Globus pallidus (tissue), 1 donor: ENCODE data around the gene FGFBP1.
"Not testable (repeated sequence)": the region's sequence is repeated elsewhere in the genome, so short reads cannot be mapped to it uniquely, and the experiment has no call there.

Source experiments
- DNase-seq: peaks from one replicate; pipeline ENCODE4 v3.0.0-alpha.2; 2015; ENCODE audit warnings: low spot score

FGFBP1 gene

DNA sequence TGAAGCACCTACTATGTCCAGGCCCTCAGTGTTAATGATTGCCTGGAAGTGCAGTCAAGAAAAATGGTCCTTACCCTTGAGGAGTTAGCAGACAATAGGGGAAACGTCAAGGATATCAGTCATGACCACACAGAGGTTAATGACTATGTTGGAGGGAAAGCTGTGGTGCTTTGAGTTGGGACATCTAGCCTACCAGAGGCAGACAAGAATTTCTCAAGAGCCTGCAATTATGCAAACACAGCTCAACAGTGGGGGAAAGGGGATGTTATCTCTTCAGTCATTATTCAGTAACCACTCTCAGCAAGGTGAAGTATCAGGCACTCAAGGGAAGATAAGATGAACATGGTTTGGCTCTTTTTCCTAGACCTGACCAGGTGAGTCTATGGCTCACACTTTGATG, 7.0 kb upstream of the FGFBP1 start:
- DNase-seq: no peak

DNA sequence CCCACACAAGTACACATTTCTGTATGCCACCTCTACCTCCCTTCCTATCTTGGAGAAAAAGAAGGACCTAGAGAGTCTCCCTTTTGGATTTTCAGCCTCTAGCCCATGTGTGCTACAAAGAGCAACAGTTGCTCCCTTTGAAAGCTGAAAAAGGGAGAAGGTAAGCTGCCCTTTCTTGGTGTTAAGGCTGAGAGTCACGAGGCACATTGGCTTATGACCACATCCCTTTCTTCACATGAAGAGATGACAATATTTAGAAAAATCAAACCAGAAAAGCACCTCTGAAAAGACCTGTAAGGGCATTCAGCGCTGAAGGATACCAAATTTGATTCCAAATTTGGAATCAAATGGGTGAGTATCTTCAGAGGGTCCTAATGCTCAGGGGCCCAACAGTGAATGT, 6.4 kb upstream of the FGFBP1 start:
- no peak for DNase-seq

DNA sequence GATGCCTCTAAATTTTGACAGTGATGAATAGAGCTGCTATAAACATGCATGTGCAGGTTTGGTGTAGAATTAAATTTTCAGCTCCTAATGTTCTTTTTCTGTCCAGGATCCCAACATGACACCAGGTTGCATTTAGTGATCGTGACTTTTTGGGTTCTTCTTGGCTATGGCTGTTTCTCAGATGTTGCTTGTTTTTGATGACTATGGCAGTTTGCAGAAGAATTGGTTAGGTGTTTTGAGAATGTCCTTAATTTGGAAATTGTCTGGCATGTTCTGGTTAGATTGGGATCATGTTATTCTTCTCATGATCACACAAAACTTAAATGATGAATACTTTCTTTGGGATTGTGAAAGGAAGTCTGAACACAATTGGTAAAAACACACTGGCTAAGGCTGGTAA, 3.7 kb upstream of the FGFBP1 start:
- DNase-seq: no peak

DNA sequence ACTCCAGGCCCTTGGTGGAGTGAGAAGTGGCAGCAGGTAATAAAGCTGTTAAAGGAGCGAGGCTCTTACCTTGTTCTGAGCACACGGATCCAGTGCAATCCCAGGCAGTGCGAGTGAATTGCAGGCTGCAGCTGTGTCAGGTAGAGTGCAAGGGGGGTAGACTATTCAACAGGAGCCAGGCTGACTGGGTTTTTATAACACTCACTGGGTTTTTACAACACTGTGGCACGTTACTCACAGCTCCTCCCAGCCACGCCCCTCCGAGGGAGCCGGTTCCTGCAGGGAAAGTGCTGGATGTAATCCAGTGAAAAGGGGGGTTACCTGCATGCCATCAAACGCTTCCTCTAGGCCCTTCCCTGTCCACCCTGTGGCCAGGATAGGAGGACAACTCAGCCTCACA, 358 bp downstream of the FGFBP1 start:
- no peak for DNase-seq

- DNase-seq: no peak
These were observed 2.0 kb downstream of the FGFBP1 start for GRCh38 chr4:15936495-15936894.

- DNase-seq: no peak
These were observed 2.8 kb downstream of the FGFBP1 start for GRCh38 chr4:15935504-15936402.

- DNase-seq: no peak
These were observed 4.3 kb downstream of the FGFBP1 start for GRCh38 chr4:15934259-15934658.

DNA sequence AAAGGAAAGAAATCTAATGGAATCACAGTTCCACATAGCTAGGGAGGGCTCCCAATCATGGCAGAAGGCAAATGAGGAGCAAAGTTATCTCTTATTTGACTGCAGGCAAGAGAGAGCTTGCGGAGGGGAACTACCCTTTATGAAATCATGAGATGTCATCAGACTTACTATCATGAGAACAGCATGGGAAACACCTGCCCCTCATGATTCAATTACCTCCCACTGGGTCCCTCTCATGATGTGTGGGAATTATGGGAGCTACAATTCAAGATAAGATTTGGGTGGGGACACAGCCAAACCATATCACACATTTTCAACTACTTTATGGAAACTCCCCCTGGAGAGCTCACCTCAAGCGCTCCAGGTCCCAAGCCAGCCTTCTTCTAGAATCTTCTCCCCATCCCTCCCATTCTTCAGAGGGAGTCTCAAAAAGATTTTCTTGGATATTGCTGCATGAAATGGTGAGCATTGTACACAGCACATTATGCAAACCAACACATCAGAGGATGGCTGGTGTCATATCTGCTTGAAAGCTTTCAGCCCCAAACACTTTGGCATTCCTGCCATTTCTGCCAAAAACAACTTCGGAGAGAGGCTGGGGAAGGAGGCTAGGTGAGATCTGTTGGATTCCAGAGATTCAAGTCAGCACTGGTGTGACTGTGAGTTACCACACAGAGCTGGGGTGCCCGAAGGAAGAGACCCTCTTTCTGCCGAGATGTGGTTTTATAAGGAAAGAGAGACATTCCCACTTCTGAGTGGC, 6.9 kb downstream of the FGFBP1 start:
- DNase-seq: no peak

GRCh38 chr4:15930314-15930713, 8.2 kb downstream of the FGFBP1 start:
- DNase-seq: no peak

DNA sequence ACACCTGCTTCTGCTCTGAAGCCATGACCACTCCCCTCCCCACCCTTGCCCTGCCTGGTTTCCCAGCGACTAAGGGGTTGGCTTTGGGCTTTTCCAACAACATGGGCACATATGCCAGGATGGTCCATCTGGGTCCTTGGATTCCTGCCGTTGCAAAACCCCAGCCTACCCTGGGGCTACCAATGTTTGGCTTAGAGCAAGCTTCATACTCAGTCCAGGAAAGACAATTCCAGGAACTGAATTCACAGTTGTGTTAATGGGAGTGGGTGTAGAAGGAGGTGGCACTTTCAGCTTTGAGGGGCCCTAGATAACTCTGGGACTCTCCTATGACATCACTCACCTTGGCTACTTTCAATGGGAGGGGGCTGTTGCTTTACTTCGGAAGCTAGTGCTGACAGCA, 9.0 kb downstream of the FGFBP1 start:
- DNase-seq: no peak

GRCh38 chr4:15928883-15929282, 9.7 kb downstream of the FGFBP1 start:
- no peak for DNase-seq

DNA sequence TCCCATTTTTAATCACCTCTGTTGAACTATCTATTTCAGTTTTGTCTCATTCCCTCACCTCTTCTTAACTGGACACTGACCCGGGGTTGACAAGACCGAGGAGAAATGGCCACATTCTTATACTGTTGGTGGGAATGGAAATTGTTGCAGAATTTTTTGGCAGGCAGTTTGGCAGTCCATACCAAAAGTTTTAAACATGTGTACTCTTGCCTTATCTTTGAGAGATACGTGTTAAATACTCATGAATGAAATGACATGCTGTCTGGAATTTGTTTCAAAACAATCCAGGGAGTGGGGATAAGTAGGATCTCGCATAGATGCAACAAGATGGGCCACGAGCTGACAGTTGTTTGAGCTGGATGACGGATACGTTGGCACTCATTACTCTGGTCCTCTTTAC, 12.1 kb downstream of the FGFBP1 start:
- DNase-seq: no peak

DNA sequence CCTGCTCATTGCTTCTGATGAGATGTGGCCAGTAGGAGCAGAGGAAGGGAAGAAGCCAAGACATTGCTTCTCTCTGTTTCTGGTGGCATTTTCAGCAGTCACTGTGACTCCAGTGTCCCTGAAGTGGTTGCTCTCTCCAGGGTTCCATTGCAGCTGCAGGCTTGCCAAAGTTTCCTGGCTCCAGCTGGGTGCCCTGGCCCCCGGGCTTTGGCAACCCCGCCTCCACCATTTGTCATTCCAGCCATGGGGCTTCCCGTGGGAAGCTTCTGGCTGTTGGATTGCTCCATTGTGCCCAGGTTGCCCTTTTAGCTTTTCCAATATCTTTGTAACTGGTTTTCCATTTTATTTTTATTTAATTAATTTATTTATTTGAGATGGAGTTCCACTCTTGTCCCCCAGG, 12.7 kb downstream of the FGFBP1 start:
- no peak for DNase-seq

- DNase-seq: no peak
These were observed 17.0 kb downstream of the FGFBP1 start for GRCh38 chr4:15921592-15921932.

- DNase-seq: no peak
These were observed 17.6 kb downstream of the FGFBP1 start for GRCh38 chr4:15920723-15921591.

- DNase-seq: no peak
These were observed 19.9 kb downstream of the FGFBP1 start for GRCh38 chr4:15918484-15919129.

DNA sequence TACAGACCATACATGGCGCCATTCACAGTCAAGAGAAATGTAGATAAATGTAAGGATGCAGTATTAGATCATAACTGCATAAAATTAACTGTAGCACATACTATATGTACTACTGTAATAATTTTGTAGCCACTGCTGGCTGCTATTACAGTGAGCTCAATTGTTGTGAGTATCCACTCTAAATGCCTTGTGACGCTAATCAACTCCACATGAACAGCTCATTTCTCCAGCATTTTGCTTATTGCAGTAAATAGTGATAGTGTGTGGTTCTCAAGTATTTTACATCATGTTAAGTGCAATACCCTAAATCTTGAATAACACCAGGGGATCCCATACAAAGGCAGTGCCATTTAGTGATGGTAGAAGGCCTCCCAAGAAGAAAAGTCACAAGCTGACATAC, 21.2 kb downstream of the FGFBP1 start:
- DNase-seq: no peak

DNA sequence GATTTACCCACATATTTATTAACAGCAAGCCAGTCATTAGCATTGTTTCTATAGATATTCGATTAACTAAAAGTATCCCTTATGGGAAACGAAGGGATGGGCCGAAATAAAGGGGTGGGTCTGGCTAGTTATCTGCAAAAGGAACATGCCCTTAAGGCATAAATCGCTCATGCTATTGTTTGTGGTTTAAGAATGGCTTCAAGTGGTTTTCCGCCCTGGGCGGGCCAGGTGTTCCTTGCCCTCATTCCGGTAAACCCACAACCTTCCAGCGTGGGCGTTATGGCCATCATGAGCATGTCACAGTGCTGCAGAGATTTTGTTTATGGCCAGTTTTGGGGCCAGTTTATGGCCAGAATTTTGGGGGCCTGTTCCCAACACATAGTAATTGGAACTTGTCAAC, 22.2 kb downstream of the FGFBP1 start:
- DNase-seq: not testable (repeated sequence)

DNA sequence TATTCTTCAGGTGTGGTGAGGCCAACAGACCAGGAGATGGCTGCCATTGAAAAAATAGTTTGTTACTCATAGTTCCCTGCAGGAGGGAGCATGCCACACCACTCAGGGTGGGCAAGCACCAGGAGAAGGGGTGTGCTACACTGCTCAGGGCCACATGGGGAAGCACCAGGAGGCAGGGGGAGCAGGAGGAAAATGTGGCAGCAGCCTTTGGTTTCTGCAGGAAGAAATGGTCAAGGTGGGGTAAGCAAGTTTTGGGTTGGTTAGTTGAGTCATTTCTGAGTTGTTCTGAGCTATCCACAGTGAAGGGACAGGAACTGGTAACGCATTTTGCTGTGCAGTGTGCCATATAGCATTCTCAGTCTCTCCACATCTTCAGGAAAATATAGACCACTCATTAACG, 23.8 kb downstream of the FGFBP1 start:
- no peak for DNase-seq

- no peak for DNase-seq
These were observed 24.2 kb downstream of the FGFBP1 start for GRCh38 chr4:15914291-15914690.

GRCh38 chr4:15913631-15913970, 24.9 kb downstream of the FGFBP1 start:
- DNase-seq: no peak

DNA sequence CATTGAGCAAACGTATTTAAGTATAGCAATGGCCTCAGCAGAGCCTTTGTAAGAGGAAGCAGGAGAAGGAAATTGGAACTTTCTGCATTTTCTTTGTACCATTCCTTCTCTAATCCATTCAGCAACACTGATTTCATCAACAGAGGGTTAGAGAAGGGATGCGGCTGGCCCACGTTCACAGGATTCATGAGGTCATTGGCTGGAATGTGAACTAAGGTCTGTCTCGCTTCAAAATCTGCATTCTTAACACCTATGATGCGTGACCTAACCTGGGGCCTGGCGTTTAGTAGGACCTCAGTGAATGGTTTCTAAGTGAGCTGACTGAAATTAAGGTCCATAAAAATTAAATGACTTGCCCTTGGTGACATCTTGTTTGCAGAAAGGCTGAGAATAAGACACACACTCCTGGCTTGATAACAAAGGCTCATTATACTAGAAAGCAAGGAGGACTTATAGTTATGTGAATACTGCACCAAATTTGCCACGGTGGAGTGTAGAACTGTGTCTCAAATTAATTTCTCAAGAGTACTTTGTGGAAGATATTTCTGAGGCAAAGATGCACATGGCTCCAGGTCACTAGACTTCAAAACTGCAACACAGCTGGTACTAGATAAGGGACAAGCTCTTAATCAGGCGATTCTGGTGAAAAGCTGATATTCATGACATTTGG, 25.4 kb downstream of the FGFBP1 start:
- DNase-seq: no peak
